ENCODE measurements around the gene ALPP.

ALPP gene

GRCh38 chr2:232431705-232432590 is 53.4 kb downstream of the ALPP start:
- Histone ChIP-seq H3K4me1 (ENCODE audit: control insufficient read depth in 2 of 2, insufficient read depth in 2 of 2, low read length in 2 of 2) (no peaks in the 10 kb centered on the region), H3K9me3 (ENCODE audit: control insufficient read depth in 2 of 2, low read length in 2 of 2) (no peaks in the 10 kb centered on the region), H3K27ac (ENCODE audit: low read depth in 2 of 2, low read length in 2 of 2) (no peak overlapping the region), H3K9ac (ENCODE audit: low read depth in 1 of 2, low read length in 2 of 2) (no peak overlapping the region), H3K27me3 (ENCODE audit: control insufficient read depth in 2 of 2, insufficient read depth in 2 of 2, low read length in 2 of 2) (no peaks in the 10 kb centered on the region), H3K36me3 (ENCODE audit: control insufficient read depth in 2 of 2, insufficient read depth in 2 of 2, low read length in 2 of 2) (no peaks in the 10 kb centered on the region), H3K4me3 (ENCODE audit: low read length in 2 of 2) (no peak overlapping the region)

Data from mucosa of rectum (tissue), 2 donors.